GM06990 (cell line): ENCODE results near the gene COL18A1.

Experiments
- DNase-seq: peaks from one replicate; pipeline ENCODE4 v3.0.0-alpha.2; 2011; ENCODE audit not compliant: insufficient read length; ENCODE audit errors: extremely low read depth
- H3K27me3 ChIP-seq: replicated peaks from 2 replicates; pipeline ENCODE4 v1.6.0; 2011; ENCODE audit warnings: low read length; ENCODE audit not compliant: control insufficient read depth, insufficient read depth
- H3K36me3 ChIP-seq: 2 replicates; pipeline ENCODE4 v1.5.1; 2011; ENCODE audit warnings: low read length; ENCODE audit not compliant: control insufficient read depth, insufficient read depth
- H3K4me3 ChIP-seq: replicated peaks from 2 replicates; pipeline ENCODE4 v1.5.1; 2011; ENCODE audit warnings: low read depth, mild to moderate bottlenecking, control low read depth, low read length
- TF ChIP-seq, protein P1 (sequence below): IDR thresholded peaks from 2 replicates; pipeline ENCODE4 v1.5.1; 2011; ENCODE audit warnings: low read length, control low read depth, mild to moderate bottlenecking, inconsistent platforms; ENCODE audit not compliant: insufficient read depth, poor library complexity, severe bottlenecking

Gene COL18A1

DNA sequence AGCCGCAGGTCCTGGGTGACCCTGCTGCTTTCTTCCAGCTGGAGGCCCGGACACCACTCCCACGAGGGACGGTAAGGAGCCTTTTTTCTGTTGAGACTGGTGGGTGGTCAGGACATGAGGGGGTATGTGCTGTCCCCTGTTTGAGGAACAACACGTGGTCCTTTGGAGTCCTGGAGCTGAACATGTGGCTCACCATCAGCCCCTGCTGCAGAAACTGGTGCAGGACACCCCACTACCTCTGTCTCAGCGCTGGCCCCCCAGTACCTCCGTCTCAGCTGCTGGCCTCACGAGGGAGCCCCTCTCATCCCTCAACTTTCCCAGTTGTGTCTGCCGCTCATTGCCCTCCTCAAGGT, 102.5 kb downstream of the COL18A1 start:
- DNase-seq: no peak
- TF ChIP-seq, protein P1, sequence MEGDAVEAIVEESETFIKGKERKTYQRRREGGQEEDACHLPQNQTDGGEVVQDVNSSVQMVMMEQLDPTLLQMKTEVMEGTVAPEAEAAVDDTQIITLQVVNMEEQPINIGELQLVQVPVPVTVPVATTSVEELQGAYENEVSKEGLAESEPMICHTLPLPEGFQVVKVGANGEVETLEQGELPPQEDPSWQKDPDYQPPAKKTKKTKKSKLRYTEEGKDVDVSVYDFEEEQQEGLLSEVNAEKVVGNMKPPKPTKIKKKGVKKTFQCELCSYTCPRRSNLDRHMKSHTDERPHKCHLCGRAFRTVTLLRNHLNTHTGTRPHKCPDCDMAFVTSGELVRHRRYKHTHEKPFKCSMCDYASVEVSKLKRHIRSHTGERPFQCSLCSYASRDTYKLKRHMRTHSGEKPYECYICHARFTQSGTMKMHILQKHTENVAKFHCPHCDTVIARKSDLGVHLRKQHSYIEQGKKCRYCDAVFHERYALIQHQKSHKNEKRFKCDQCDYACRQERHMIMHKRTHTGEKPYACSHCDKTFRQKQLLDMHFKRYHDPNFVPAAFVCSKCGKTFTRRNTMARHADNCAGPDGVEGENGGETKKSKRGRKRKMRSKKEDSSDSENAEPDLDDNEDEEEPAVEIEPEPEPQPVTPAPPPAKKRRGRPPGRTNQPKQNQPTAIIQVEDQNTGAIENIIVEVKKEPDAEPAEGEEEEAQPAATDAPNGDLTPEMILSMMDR: no peak
- no peaks in the 10 kb centered on the region for H3K27me3 ChIP-seq
- no peak overlapping the region for H3K4me3 ChIP-seq
- H3K36me3 ChIP-seq: no peaks in the 10 kb centered on the region

DNA sequence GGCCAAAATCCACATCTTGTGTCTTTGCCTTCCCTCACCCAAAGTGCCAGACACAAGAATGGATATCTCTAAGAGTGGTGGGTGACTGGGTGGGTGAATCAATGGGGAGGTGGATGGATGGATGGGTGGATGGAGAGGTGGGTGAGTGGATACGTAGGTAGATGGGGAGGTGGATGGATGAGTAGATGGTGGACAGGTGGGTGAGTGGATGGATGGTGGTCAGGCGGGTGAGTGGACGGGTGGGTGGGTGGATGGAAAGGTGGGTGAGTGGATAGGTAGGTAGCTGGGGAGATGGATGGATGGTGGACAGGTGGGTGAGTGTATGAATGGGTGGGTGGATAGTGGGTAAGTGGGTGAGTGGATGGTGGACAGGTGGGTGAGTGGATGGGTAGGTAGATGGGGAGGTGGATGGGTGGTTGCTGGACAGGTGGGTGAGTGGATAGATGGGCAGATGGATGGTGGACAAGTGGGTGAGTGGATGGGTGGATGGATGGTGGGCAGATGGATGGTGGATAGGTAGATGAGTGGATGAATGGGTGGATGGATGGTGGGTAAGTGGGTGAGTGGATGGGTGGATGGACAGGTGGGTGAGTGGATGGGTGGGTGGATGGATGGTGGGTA, 103.0 kb downstream of the COL18A1 start:
- no peaks in the 10 kb centered on the region for H3K36me3 ChIP-seq
- DNase-seq: no peak
- no peaks in the 10 kb centered on the region for H3K27me3 ChIP-seq
- no peak overlapping the region for H3K4me3 ChIP-seq
- TF ChIP-seq, protein P1: no peak

GRCh38 chr21:45508607-45509565, 103.9 kb downstream of the COL18A1 start:
- DNase-seq: no peak
- no peaks in the 10 kb centered on the region for H3K27me3 ChIP-seq
- no peaks in the 10 kb centered on the region; the same call in 1 of the 2 replicates for H3K36me3 ChIP-seq
- no peak overlapping the region for H3K4me3 ChIP-seq
- TF ChIP-seq, protein P1: no peak

GRCh38 chr21:45509566-45510465, 104.9 kb downstream of the COL18A1 start:
- DNase-seq: no peak
- H3K27me3 ChIP-seq: no peaks in the 10 kb centered on the region
- H3K4me3 ChIP-seq: no peak overlapping the region
- TF ChIP-seq, protein P1: no peak
- peaks cover 2% of the 10 kb centered on the region; the same call in 1 of the 2 replicates for H3K36me3 ChIP-seq

DNA sequence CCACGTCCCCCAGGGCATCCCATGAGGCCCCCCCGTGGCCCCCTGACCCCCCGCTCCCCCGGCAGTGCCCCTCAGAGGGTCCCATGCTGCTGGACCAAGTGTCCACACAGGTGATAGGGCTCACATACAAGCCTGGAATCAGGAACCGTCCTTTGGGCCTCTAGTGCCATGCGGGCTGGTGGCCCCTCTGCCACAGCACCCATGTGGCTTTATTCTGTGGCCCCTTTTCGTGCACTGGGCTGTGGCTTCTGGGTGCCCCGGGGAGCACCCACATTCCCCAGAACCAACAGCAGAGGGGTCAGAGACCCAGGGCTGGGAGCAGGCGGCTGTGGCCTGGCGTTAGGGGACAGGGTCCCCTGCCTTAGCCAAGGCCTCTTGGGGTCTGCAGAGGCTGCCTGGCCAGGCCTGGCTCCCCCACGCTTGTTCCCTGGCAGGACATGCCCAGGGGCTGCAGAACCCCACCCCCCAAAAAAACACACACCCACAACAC, 105.5 kb downstream of the COL18A1 start:
- no peak overlapping the region for H3K4me3 ChIP-seq
- H3K36me3 ChIP-seq: peaks cover 3% of the 10 kb centered on the region
- TF ChIP-seq, protein P1: no peak
- no peaks in the 10 kb centered on the region for H3K27me3 ChIP-seq
- no peak for DNase-seq
